Measurements from ENCODE around the gene EEF2.
"Not testable (repeated sequence)": the region's sequence is repeated elsewhere in the genome, so short reads cannot be mapped to it uniquely, and the experiment has no call there.

EEF2 gene

GRCh38 chr19:3944018-3944721 lies 41.1 kb downstream of the EEF2 start:
- DNase-seq (ENCODE audit: low spot score) = no peak

- no peak for DNase-seq (ENCODE audit: low spot score)
Observed at GRCh38 chr19:3942790-3943409, 42.4 kb downstream of the EEF2 start.

- not testable (repeated sequence) for DNase-seq (ENCODE audit: low spot score)
Observed at GRCh38 chr19:3938300-3938950, 46.8 kb downstream of the EEF2 start.

GRCh38 chr19:3936506-3937442 lies 48.5 kb downstream of the EEF2 start:
- DNase-seq (ENCODE audit: low spot score) = no peak

- no peak for DNase-seq (ENCODE audit: low spot score)
Observed at GRCh38 chr19:3932931-3933810, 52.1 kb downstream of the EEF2 start, which contains the start of gene NMRK2. TSS of gene NMRK2 (plus strand) at chr19:3933069. CDS start at chr19:3933672, 603 bp downstream.

- no peak for DNase-seq (ENCODE audit: low spot score)
Observed at GRCh38 chr19:3931041-3931440, 54.2 kb downstream of the EEF2 start.
